Kidney (tissue), 14 donors: ENCODE results near the gene C6orf89. TPM values are rescaled to one million over a fixed set of nuclear protein-coding genes. Genes with fewer than 3 reads are reported as not detected.

Experiments
- DNase-seq, 5 donors: peaks; one replicate each; pipeline ENCODE4 v3.0.0-alpha.2; 2013 to 2020
- FAIRE-seq: peaks from 2 replicates; lab custom pipeline; 2012; peaks lifted over from hg19 to GRCh38; lab: Jason Lieb, UNC
- H3K27ac ChIP-seq, 2 donors: one replicate each; pipeline ENCODE4 v1.7.0; 2013; ENCODE audit warnings: low read depth in 2 of 2, low read length in 2 of 2, inconsistent platforms in 1 of 2
- H3K27me3 ChIP-seq: one replicate; pipeline ENCODE4 v1.7.1; 2013; ENCODE audit warnings: low read length, inconsistent platforms; ENCODE audit not compliant: control insufficient read depth, insufficient read depth
- H3K36me3 ChIP-seq, 3 donors: one replicate each; pipeline versions ENCODE4 v1.7.0 to v1.7.1; 2013; ENCODE audit warnings: low read length in 3 of 3, control low read depth in 1 of 3, inconsistent platforms in 1 of 3; ENCODE audit not compliant: insufficient read depth in 3 of 3, control insufficient read depth in 2 of 3
- H3K4me1 ChIP-seq, 3 donors: one replicate each; pipeline versions ENCODE4 v1.7.0 to v1.7.1; 2013; ENCODE audit warnings: low read length in 3 of 3, inconsistent platforms in 1 of 3, low read depth in 1 of 3; ENCODE audit not compliant: control insufficient read depth in 2 of 3, insufficient read depth in 2 of 3
- H3K4me3 ChIP-seq, 3 donors: one replicate each; pipeline versions ENCODE4 v1.7.0 to v1.8.1; 2013; ENCODE audit warnings: low read length in 3 of 3, control low read depth in 1 of 3, inconsistent platforms in 1 of 3
- H3K9ac ChIP-seq, 3 donors: one replicate each; pipeline versions ENCODE4 v1.7.0 to v1.7.1; 2013; ENCODE audit warnings: low read length in 3 of 3, control low read depth in 1 of 3, inconsistent platforms in 1 of 3
- H3K9me3 ChIP-seq, 3 donors: one replicate each; pipeline versions ENCODE4 v1.7.0 to v1.7.1; 2013; ENCODE audit warnings: low read length in 3 of 3, control low read depth in 1 of 3, inconsistent platforms in 1 of 3; ENCODE audit not compliant: control insufficient read depth in 2 of 3, insufficient read depth in 1 of 3
- CTCF ChIP-seq: IDR thresholded peaks from 3 replicates; pipeline ENCODE4 v1.5.1; 2012; ENCODE audit warnings: mild to moderate bottlenecking, moderate library complexity, borderline replicate concordance; ENCODE audit not compliant: insufficient read depth; ENCODE audit errors: extremely low read depth
- intact Hi-C: fragments of 100-400 bp; cut with DNase I; formaldehyde crosslinking; loops from one replicate; pipeline ENCODE4 v1.11.1; 2022
- polyA plus RNA-seq: library from polyadenylated mRNA; stranded (reverse); fragments of 350-450 nt; fragmentation: Illumina TruSeq; extraction: RNeasy Lipid Tissue Mini Kit (QIAGEN cat#74804); gene quantifications from one replicate; pipeline ENCODE4 v1.2.3, GENCODE V29; 2014; ENCODE audit warnings: low read depth, low replicate concordance; ENCODE audit not compliant: insufficient read depth
- total RNA-seq: library from RNA; stranded (reverse); fragmentation: NEBNext Ultra II Directional; extraction: Animal tissue kit (Norgen Biotek cat#: 25700); gene quantifications from one replicate; pipeline ENCODE4 v1.2.1, GENCODE V29; 2021
- donor health status: control.
- donor health status: control.
- donor health status: control.
- donor health status: control.
- donor health status: control.
- donor health status: DM: yes; HTN: yes; CAD: no.
- donor health status: Normal renal cell carcinoma (clear cell type).

C6orf89 gene
- total and polyA plus RNA-seq, 2 donors from 2014 or later = 25.7 to 72.4 TPM

DNA sequence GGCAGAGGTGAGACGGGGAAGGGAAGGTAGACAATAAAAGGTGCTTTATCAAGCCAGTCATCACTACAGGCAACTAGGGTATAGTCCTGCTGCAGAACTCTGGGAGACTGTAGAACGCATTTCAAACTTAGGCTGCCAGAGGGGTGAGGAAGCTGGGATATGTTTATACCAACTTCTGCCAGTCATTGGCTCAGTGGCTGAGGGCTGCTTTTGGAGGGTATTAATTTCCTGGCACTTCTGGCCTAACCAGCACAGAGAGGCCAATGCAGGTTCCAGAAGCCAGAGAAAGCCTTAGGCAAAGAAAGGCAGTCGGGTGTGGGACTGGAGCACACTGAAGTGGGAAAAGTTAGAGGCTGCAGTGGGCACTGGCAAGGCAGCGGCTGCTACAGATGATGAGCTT lies 42.6 kb upstream of the C6orf89 start:
- H3K9ac ChIP-seq = no peak overlapping the region
- no peak for DNase-seq
- no peaks in the 10 kb centered on the region for H3K27me3 ChIP-seq
- intact Hi-C loops = no loop called here
- H3K36me3 ChIP-seq = no peaks in the 10 kb centered on the region
- no peak for FAIRE-seq
- no peak overlapping the region for H3K27ac ChIP-seq
- H3K4me3 ChIP-seq = no peak overlapping the region
- TF ChIP-seq CTCF = no peak
- peaks cover 0 to 14% (median under 1%) of the 10 kb centered on the region in 3 donors for H3K4me1 ChIP-seq
- no peaks in the 10 kb centered on the region for H3K9me3 ChIP-seq

DNA sequence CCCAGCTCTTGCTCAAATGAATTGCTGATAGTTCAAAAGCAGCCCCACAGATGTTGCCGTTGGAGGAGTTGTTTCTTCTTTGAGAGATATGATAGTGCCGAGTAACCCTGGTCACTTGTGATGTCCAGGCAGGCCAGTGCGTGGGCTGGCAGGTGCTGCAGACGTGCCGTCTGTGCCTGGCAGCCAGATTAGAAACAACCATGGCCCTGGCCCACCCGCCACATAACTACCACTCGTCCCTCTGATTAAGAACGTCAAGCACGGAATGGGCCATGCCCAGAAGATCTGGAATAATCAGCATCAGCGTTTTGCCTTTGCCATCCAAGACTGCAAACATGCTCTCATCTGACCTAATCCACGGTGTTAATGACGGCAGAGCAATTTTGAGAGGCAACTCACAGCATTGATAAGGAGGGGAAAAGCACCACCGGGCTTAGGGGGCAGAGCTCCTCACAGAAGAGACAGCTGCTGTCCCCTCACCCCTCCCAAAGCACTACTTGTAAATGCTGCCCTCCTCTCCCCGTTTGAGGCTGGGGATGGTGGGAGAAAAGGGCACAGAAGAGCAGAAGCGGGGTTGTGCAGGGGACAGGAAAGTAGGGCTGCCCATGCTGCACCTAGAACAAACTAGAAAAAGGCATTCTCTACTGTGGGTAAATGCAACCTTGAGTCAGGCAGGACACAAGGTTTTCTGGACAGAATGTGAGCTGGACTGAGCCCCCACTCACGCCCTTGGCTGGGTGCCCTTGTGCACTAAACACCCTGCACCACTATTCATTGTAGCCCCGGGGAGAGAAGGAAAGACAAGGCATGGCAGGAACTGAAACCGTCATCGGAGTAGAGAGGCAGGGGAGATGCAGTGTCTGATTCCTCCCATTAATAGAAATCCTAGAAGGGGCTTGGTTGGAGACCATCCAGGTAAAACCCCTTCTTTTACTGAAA lies 41.3 kb upstream of the C6orf89 start:
- intact Hi-C loops = no loop called here
- DNase-seq = no peak

DNA sequence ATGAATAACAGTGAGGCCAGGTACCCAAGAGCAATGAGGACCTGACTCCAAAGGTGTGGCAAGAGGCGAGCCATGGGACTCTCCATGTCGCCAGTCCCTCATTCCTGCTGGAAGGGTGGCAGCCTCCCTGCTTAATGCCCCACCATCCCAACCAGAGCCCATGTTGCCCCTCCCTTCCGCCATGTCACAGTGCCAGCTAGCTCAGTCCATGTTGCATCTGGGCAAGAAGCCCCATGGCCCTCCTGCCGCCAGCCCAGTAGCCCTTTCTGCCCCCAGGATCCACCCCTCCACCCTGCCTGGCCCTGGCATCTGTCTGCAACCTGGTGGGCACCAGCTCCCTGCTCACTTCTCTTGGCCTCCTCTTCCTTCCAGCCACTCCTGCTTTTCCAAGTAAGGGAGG lies 40.5 kb upstream of the C6orf89 start:
- no peak overlapping the region for H3K27ac ChIP-seq
- intact Hi-C loops = no loop called here
- no peak for DNase-seq
- no peaks in the 10 kb centered on the region for H3K27me3 ChIP-seq
- no peak overlapping the region for H3K9ac ChIP-seq
- no peak for TF ChIP-seq CTCF
- H3K4me3 ChIP-seq = no peak overlapping the region
- H3K9me3 ChIP-seq = no peaks in the 10 kb centered on the region
- peaks cover 0 to 18% (median 5%) of the 10 kb centered on the region in 3 donors for H3K4me1 ChIP-seq
- FAIRE-seq = no peak
- H3K36me3 ChIP-seq = no peaks in the 10 kb centered on the region

More for the DNA sequence above, 41.3 kb upstream of the C6orf89 start:
- no peak for TF ChIP-seq CTCF
- Histone ChIP-seq H3K36me3 (no peaks in the 10 kb centered on the region), H3K9me3 (no peaks in the 10 kb centered on the region), H3K4me1 (peaks cover 0 to 20% (median 5%) of the 10 kb centered on the region in 3 donors), H3K27me3 (no peaks in the 10 kb centered on the region), H3K27ac (no peak overlapping the region), H3K4me3 (no peak overlapping the region), H3K9ac (no peak overlapping the region)
- FAIRE-seq = no peak
